Adipose tissue (tissue), 3 donors: Measurements from ENCODE around the gene PHACTR2. TPM values are rescaled to one million over a fixed set of nuclear protein-coding genes. Genes with fewer than 3 reads are reported as not detected.

ENCODE experiments used
- H3K27ac ChIP-seq: one replicate; pipeline ENCODE4 v1.5.1; 2013; ENCODE audit warnings: low read depth, low read length
- WGBS, 3 donors: extraction: QIAGEN DNeasy Blood & Tissue Kit; methylation state at CpG; one replicate each; pipeline ENCODE4 v1.1.7; 2013; 5-methylcytosine and 5-hydroxymethylcytosine counted together
- polyA plus RNA-seq, 3 donors: library from polyadenylated mRNA; stranded (reverse); fragments of 200-250 nt; gene quantifications; one replicate each; pipeline ENCODE4 v1.2.3, GENCODE V29; 2013
- donor health status: healthy with polysubstance abuse.
- donor health status: Bipolar disorder and iron deficiency.
- donor health status: healthy.

Gene PHACTR2
- polyA plus RNA-seq, 3 donors: 1.6 to 11.6 (median 9.0) TPM

DNA sequence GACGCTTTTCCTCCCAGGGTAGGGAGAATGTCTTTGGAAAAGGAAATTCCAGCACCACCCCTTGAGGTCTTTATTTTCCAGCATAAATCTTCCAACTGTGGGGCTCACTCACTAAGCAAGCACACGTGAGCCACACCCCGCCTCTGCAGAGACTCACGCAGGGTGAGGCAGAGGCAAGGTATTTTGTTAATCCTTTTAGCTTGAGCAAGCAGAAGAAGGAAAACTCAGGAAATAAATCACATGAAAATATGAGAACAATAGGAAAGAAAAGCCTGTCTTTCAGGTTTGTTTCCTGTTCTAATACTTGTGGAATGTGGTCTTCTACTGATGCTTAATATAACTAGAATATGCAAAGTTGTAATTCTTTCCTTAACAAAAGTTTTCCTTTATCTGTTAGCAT lies 4.1 kb upstream of the PHACTR2 start:
- 49 to 58% (median 57%) methylated on average over 4 of the region's 4 CpGs for WGBS, 3 donors
- H3K27ac ChIP-seq: no peak overlapping the region

- 71 to 94% (median 91%) methylated on average over 3 of the region's 3 CpGs for WGBS, 3 donors
- no peak overlapping the region for H3K27ac ChIP-seq
Observed at GRCh38 chr6:143674483-143675381, 3.0 kb upstream of the PHACTR2 start.

GRCh38 chr6:143675382-143675900 lies 2.3 kb upstream of the PHACTR2 start:
- H3K27ac ChIP-seq: no peak overlapping the region

GRCh38 chr6:143675946-143676345 lies 1.8 kb upstream of the PHACTR2 start:
- WGBS, 3 donors: 56 to 65% (median 64%) methylated on average over 1 of the region's 1 CpG
- H3K27ac ChIP-seq: no peak overlapping the region

GRCh38 chr6:143676437-143677045 lies 1.2 kb upstream of the PHACTR2 start:
- WGBS, 3 donors: 91 to 92% (median 92%) methylated on average over 4 of the region's 4 CpGs
- no peak overlapping the region for H3K27ac ChIP-seq

- H3K27ac ChIP-seq: no peak overlapping the region
- WGBS, 3 donors: 2 to 8% (median 3%) methylated on average over 7 to 9 of the region's 9 CpGs
Observed at GRCh38 chr6:143677577-143677890, 231 bp upstream of the PHACTR2 start.

DNA sequence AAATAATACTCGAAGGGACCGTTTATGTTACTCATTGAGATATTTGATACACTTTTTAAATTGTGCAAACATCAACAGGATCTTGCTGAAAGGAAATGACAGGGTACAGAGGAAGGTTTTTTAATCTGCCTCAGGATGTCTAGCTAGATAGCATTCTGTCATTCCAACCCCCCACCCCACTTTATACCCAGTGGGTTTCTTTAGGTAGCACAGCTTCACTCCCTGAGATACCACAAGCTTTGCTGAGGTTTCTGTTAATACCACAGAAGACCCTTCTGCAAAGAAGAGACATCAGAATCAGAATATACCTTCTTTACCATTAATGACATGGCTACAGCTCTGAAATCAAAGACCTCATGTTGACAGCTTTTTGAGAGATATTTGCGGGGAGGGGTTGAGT lies 1.3 kb downstream of the PHACTR2 start:
- 13 to 22% (median 13%) methylated on average over 3 of the region's 3 CpGs for WGBS, 3 donors

GRCh38 chr6:143680141-143680540 lies 2.4 kb downstream of the PHACTR2 start:
- no peak overlapping the region for H3K27ac ChIP-seq
- 53 to 72% (median 62%) methylated on average over 5 of the region's 5 CpGs for WGBS, 3 donors

More for the DNA sequence above, 1.3 kb downstream of the PHACTR2 start:
- no peak overlapping the region for H3K27ac ChIP-seq

- 98 to 99% (median 98%) methylated on average over 3 of the region's 3 CpGs for WGBS, 3 donors
- no peak overlapping the region for H3K27ac ChIP-seq
Observed at GRCh38 chr6:143682805-143683204, 5.0 kb downstream of the PHACTR2 start.

DNA sequence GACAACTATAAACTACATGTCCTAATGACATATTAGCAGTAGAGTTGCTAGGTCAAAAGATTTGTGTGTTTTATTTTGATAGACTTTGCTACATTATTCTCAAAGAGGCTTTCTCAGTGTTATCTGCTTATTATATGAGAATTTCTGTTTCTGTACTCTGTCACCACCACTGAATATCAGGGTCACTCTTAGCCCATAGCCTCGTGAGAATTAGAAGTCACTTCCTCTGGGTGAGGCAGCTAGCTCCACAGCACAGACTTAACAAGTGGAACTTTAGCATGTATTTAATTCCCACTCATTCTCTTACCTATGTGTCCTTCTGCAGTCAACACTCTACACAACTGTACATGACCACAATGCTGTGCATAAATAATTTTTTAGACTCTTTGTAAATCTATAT lies 6.7 kb downstream of the PHACTR2 start:
- 54 to 77% (median 63%) methylated on average over 1 of the region's 1 CpG for WGBS, 3 donors
- H3K27ac ChIP-seq: no peak overlapping the region

DNA sequence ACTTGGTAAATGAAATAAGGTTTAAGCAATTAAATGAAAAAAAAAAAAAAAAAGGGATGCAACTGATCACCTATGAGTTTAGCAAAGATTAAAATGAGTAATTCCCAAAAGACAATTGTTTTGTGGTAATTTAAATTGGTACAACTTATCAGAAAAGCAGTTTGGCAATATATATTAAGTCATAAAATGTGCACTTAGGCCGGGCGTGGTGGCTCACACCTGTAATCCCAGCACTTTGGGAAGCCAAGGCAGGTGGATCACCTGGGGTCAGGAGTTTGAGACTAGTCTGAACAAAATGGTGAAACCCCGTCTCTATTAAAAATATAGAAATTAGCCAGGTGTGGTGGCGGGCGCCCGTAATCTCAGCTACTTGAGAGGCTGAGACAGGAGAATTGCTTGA lies 7.9 kb downstream of the PHACTR2 start:
- no peak overlapping the region for H3K27ac ChIP-seq
- 97 to 99% (median 99%) methylated on average over 6 of the region's 6 CpGs for WGBS, 3 donors

- no peak overlapping the region for H3K27ac ChIP-seq
- 46 to 70% (median 48%) methylated on average over 1 of the region's 1 CpG for WGBS, 3 donors
Observed at GRCh38 chr6:143687591-143687990, 9.8 kb downstream of the PHACTR2 start.

- 80 to 84% (median 82%) methylated on average over 4 of the region's 4 CpGs for WGBS, 3 donors
- no peak overlapping the region for H3K27ac ChIP-seq
Observed at GRCh38 chr6:143688681-143689080, 10.9 kb downstream of the PHACTR2 start.

GRCh38 chr6:143689852-143690251 lies 12.1 kb downstream of the PHACTR2 start:
- H3K27ac ChIP-seq: no peak overlapping the region
- WGBS, 3 donors: 82 to 85% (median 83%) methylated on average over 9 of the region's 9 CpGs

- 43 to 84% (median 82%) methylated on average over 1 of the region's 1 CpG for WGBS, 3 donors
- no peak overlapping the region for H3K27ac ChIP-seq
Observed at GRCh38 chr6:143691155-143691554, 13.4 kb downstream of the PHACTR2 start.

GRCh38 chr6:143691900-143692636 lies 14.3 kb downstream of the PHACTR2 start:
- H3K27ac ChIP-seq: no peak overlapping the region
- 71 to 77% (median 73%) methylated on average over 7 of the region's 7 CpGs for WGBS, 3 donors

GRCh38 chr6:143692696-143693095 lies 14.9 kb downstream of the PHACTR2 start:
- 37 to 71% (median 68%) methylated on average over 3 of the region's 3 CpGs for WGBS, 3 donors

GRCh38 chr6:143694013-143694412 lies 16.2 kb downstream of the PHACTR2 start:
- WGBS, 3 donors: 68 to 87% (median 75%) methylated on average over 2 of the region's 2 CpGs
- H3K27ac ChIP-seq: no peak overlapping the region

More at GRCh38 chr6:143692696-143693095, 14.9 kb downstream of the PHACTR2 start:
- no peak overlapping the region for H3K27ac ChIP-seq

DNA sequence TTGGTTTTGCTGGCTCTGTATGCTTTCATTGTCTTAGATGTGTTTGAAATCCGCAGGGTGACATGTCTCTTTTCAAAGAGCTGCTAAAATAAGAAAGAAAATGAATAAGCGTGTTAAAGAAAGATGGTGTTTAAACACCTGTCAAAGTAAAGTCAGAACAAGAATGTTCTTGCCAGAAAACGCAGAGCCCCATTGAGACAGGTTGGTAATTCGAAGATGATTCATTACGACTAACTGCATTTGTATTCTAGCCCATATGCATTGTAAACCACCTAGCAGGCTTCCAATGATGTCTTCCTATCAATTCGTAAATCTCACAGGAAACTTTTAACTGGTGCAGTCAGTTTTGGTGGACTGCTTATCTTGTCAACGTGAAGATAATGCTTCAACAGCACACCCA lies 16.8 kb downstream of the PHACTR2 start:
- WGBS, 3 donors: 82 to 88% (median 84%) methylated on average over 7 of the region's 7 CpGs
- no peak overlapping the region for H3K27ac ChIP-seq
